ENCODE results near the gene GTF3C4. TPM values are rescaled to one million over a fixed set of nuclear protein-coding genes. Genes with fewer than 3 reads are reported as not detected.

Gene GTF3C4
- total RNA-seq, 1 experiment from 2014 or later: 13.5 TPM

Other genes with a start within 250 kb of the GTF3C4 start
- gene BARHL1, start 87.9 kb upstream of the GTF3C4 start, total RNA-seq (2014; rRNA removed; shearing (Covaris generic); ENCODE audit: low replicate concordance): not detected in 2 replicates
- gene DDX31, start 481 bp upstream of the GTF3C4 start, total RNA-seq (2014; rRNA removed; shearing (Covaris generic); ENCODE audit: low replicate concordance): 3.9 and 14.2 TPM in 2 replicates
- gene AK8, start 207.8 kb downstream of the GTF3C4 start, total RNA-seq (2014; rRNA removed; shearing (Covaris generic); ENCODE audit: low replicate concordance): 0.58 and 2.6 TPM in 2 replicates
- 0.17 and 2.2 TPM in 2 replicates for gene SPACA9, start 208.4 kb downstream of the GTF3C4 start, total RNA-seq (2014; rRNA removed; shearing (Covaris generic); ENCODE audit: low replicate concordance)

All from Caki2 (cell line).